Spinal cord (tissue), 10 donors: ENCODE measurements around the gene KIAA1958. TPM values are rescaled to one million over a fixed set of nuclear protein-coding genes. Genes with fewer than 3 reads are reported as not detected.

Experiments used
- DNase-seq, 6 donors: peaks; one replicate each; pipeline versions ENCODE4 v3.0.0 to v3.0.0-alpha.2; 2013 to 2015; ENCODE audit warnings: low spot score in 6 of 6, low read depth in 4 of 6
- H3K27ac ChIP-seq: one replicate; pipeline ENCODE4 v1.5.1; 2013; ENCODE audit warnings: low read depth, low read length, control low read depth
- H3K27me3 ChIP-seq: one replicate; pipeline ENCODE4 v1.6.1; 2013; ENCODE audit warnings: low read length; ENCODE audit not compliant: control insufficient read depth, insufficient read depth
- H3K36me3 ChIP-seq: one replicate; pipeline ENCODE4 v1.6.1; 2013; ENCODE audit warnings: low read length; ENCODE audit not compliant: control insufficient read depth, insufficient read depth
- H3K4me1 ChIP-seq: one replicate; pipeline ENCODE4 v1.6.1; 2013; ENCODE audit warnings: low read length; ENCODE audit not compliant: control insufficient read depth, insufficient read depth
- H3K4me3 ChIP-seq: one replicate; pipeline ENCODE4 v1.5.1; 2013; ENCODE audit warnings: low read depth, low read length, control low read depth
- H3K9me3 ChIP-seq: one replicate; pipeline ENCODE4 v1.6.1; 2013; ENCODE audit warnings: low read length; ENCODE audit not compliant: control insufficient read depth, insufficient read depth
- WGBS: methylation state at CpG from one replicate; pipeline ENCODE4 v1.1.5; 2013; ENCODE audit warnings: missing lambda C conversion rate; ENCODE audit not compliant: insufficient coverage; 5-methylcytosine and 5-hydroxymethylcytosine counted together
- polyA plus RNA-seq, 2 donors: library from polyadenylated mRNA; unstranded; fragments of 120-200 nt; gene quantifications; one replicate each; pipeline ENCODE4 v1.2.1, GENCODE V29; 2013; ENCODE audit not compliant: insufficient read length in 2 of 2
- total RNA-seq, 2 donors: library from RNA; depleted of rRNA in 1 of 2; stranded (reverse); fragments of 120-200 nt in 1 of 2; fragments of >200 nt in 1 of 2; gene quantifications; one replicate each; pipeline versions ENCODE4 v1.2.3 to v1.2.4, GENCODE V29; 2013 to 2014
- donor health status: healthy.

The KIAA1958 gene
- total and polyA plus RNA-seq, 4 donors: 11.0 to 16.9 (median 15.0) TPM

GRCh38 chr9:112487008-112487798 lies 576 bp downstream of the KIAA1958 start:
- peaks cover 8% of the 10 kb centered on the region for H3K36me3 ChIP-seq
- peak overlapping the region; percentile 65 for H3K4me3 ChIP-seq
- peak overlapping the region; percentile 74 for H3K27ac ChIP-seq
- WGBS: 0% methylated on average over 69 of the region's 80 CpGs
- DNase-seq: peak in 4 of 6 donors; percentile 52 to 91 (median 70)
- H3K9me3 ChIP-seq: no peaks in the 10 kb centered on the region
- H3K27me3 ChIP-seq: no peaks in the 10 kb centered on the region
- peaks cover 6% of the 10 kb centered on the region for H3K4me1 ChIP-seq

- H3K27ac ChIP-seq: peak overlapping the region; percentile 74
- DNase-seq: peak in 3 of 6 donors; percentile 31 to 72 (median 41)
Observed at GRCh38 chr9:112487799-112488340, 1.2 kb downstream of the KIAA1958 start.

GRCh38 chr9:112489039-112489546 lies 2.5 kb downstream of the KIAA1958 start:
- DNase-seq: peak in 2 of 6 donors; percentile 47 to 64
- peaks cover 3% of the 10 kb centered on the region for H3K36me3 ChIP-seq
- WGBS: 23% methylated on average over 2 of the region's 5 CpGs
- H3K27me3 ChIP-seq: no peaks in the 10 kb centered on the region
- H3K4me3 ChIP-seq: peak overlapping the region; percentile 11
- H3K4me1 ChIP-seq: peaks cover 6% of the 10 kb centered on the region
- H3K27ac ChIP-seq: peak overlapping the region; percentile 74
- H3K9me3 ChIP-seq: no peaks in the 10 kb centered on the region

More at GRCh38 chr9:112487799-112488340, 1.2 kb downstream of the KIAA1958 start:
- no peaks in the 10 kb centered on the region for H3K9me3 ChIP-seq
- peaks cover 6% of the 10 kb centered on the region for H3K4me1 ChIP-seq
- H3K4me3 ChIP-seq: peak overlapping the region; percentile 65
- H3K27me3 ChIP-seq: no peaks in the 10 kb centered on the region
- H3K36me3 ChIP-seq: peaks cover 10% of the 10 kb centered on the region
- 0% methylated on average over 1 of the region's 11 CpGs for WGBS

- WGBS: 13% methylated on average over 1 of the region's 4 CpGs
- Histone ChIP-seq H3K36me3 (peaks cover 3% of the 10 kb centered on the region), H3K9me3 (no peaks in the 10 kb centered on the region), H3K27ac (peak overlapping the region; percentile 74), H3K4me1 (peaks cover 6% of the 10 kb centered on the region), H3K4me3 (peak overlapping the region; percentile 20), H3K27me3 (no peaks in the 10 kb centered on the region)
- peak in 3 of 6 donors; percentile 48 to 90 (median 85) for DNase-seq
Observed at GRCh38 chr9:112489876-112490666, 3.4 kb downstream of the KIAA1958 start.

- Histone ChIP-seq H3K4me1 (no peaks in the 10 kb centered on the region), H3K9me3 (no peaks in the 10 kb centered on the region), H3K27me3 (no peaks in the 10 kb centered on the region), H3K27ac (no peak overlapping the region), H3K4me3 (no peak overlapping the region), H3K36me3 (peaks cover 3% of the 10 kb centered on the region)
- no peak for DNase-seq
- WGBS: no CpG with 5 or more reads among the region's 1 CpG
Observed at GRCh38 chr9:112493393-112494137, 6.9 kb downstream of the KIAA1958 start.

GRCh38 chr9:112494153-112494552 lies 7.5 kb downstream of the KIAA1958 start:
- no peak overlapping the region for H3K4me3 ChIP-seq
- H3K27me3 ChIP-seq: no peaks in the 10 kb centered on the region
- 100% methylated on average over 1 of the region's 1 CpG for WGBS
- H3K27ac ChIP-seq: no peak overlapping the region
- peaks cover 3% of the 10 kb centered on the region for H3K36me3 ChIP-seq
- no peaks in the 10 kb centered on the region for H3K4me1 ChIP-seq
- no peaks in the 10 kb centered on the region for H3K9me3 ChIP-seq
- DNase-seq: no peak

GRCh38 chr9:112495614-112496013 lies 9.0 kb downstream of the KIAA1958 start:
- Histone ChIP-seq H3K36me3 (peaks cover 3% of the 10 kb centered on the region), H3K27me3 (no peaks in the 10 kb centered on the region), H3K27ac (no peak overlapping the region), H3K9me3 (no peaks in the 10 kb centered on the region), H3K4me1 (no peaks in the 10 kb centered on the region), H3K4me3 (no peak overlapping the region)
- DNase-seq: no peak
- 88% methylated on average over 1 of the region's 4 CpGs for WGBS

- WGBS: no CpG with 5 or more reads among the region's 3 CpGs
- no peaks in the 10 kb centered on the region for H3K9me3 ChIP-seq
- no peak for DNase-seq
- H3K36me3 ChIP-seq: peaks cover 3% of the 10 kb centered on the region
- H3K4me1 ChIP-seq: no peaks in the 10 kb centered on the region
- H3K27ac ChIP-seq: no peak overlapping the region
- no peak overlapping the region for H3K4me3 ChIP-seq
- no peaks in the 10 kb centered on the region for H3K27me3 ChIP-seq
Observed at GRCh38 chr9:112496074-112496722, 9.6 kb downstream of the KIAA1958 start.
